ENCODE measurements around the gene KRTAP5-9.

GRCh38 chr11:71505781-71506180 is 42.4 kb upstream of the KRTAP5-9 start:
- no peak for TF ChIP-seq CTCF (IDR thresholded peaks at IDR 0.05; ENCODE audit: insufficient read depth, low read length, poor library complexity, severe bottlenecking)
- TF ChIP-seq EZH2phosphoT487 (conservative IDR thresholded peaks at IDR 0.05; ENCODE audit: low read length): no peak
